Measurements from ENCODE around the gene TMIGD1. TPM values are rescaled to one million over a fixed set of nuclear protein-coding genes. Genes with fewer than 3 reads are reported as not detected.
A peak's percentile ranks its signal among the peaks of the same experiment; 100 is the strongest.

TMIGD1 gene
- total and polyA plus RNA-seq, 2 experiments from 2014 or later = 2.5 to 3.2 TPM

GRCh38 chr17:30308406-30308805 is 25.5 kb downstream of the TMIGD1 start:
- DNase-seq (ENCODE audit: low spot score) = no peak
- Histone ChIP-seq H3K9me2 (replicated peaks; ENCODE audit: insufficient read depth) (no peaks in the 10 kb centered on the region), H3K4me1 (ENCODE audit: insufficient read depth) (no peaks in the 10 kb centered on the region), H4K20me1 (ENCODE audit: insufficient read depth, poor library complexity, severe bottlenecking) (no peaks in the 10 kb centered on the region), H3K36me3 (replicated peaks; ENCODE audit: insufficient read depth, low read depth) (no peaks in the 10 kb centered on the region), H3K27me3 (no peaks in the 10 kb centered on the region), H3K79me2 (no peaks in the 10 kb centered on the region), H3K4me2 (no peak overlapping the region), H2AFZ (no peak overlapping the region), H3K4me3 (no peak overlapping the region), H3K27ac (peak overlapping the region; percentile 13), H3K9me3 (ENCODE audit: low read depth) (no peaks in the 10 kb centered on the region)
- no peak for TF ChIP-seq EZH2phosphoT487 (IDR thresholded peaks at IDR 0.05; ENCODE audit: low read depth, severe bottlenecking, unreplicated experiment)
- no peak for TF ChIP-seq CTCF (IDR thresholded peaks at IDR 0.05; ENCODE audit: poor library complexity)
- TF ChIP-seq EZH2 (IDR thresholded peaks at IDR 0.05; ENCODE audit: borderline replicate concordance) = no peak
- 72% methylated on average over 2 of the region's 2 CpGs for WGBS (ENCODE audit: low lambda C conversion rate, missing lambda C conversion rate)

GRCh38 chr17:30304778-30305177 is 29.1 kb downstream of the TMIGD1 start:
- no peaks in the 10 kb centered on the region for H4K20me1 ChIP-seq (ENCODE audit: insufficient read depth, poor library complexity, severe bottlenecking)
- H3K79me2 ChIP-seq = no peaks in the 10 kb centered on the region
- no peaks in the 10 kb centered on the region for H3K9me2 ChIP-seq (replicated peaks; ENCODE audit: insufficient read depth)
- no peak overlapping the region for H3K27ac ChIP-seq
- TF ChIP-seq EZH2phosphoT487 (IDR thresholded peaks at IDR 0.05; ENCODE audit: low read depth, severe bottlenecking, unreplicated experiment) = no peak
- no peak for TF ChIP-seq CTCF (IDR thresholded peaks at IDR 0.05; ENCODE audit: poor library complexity)
- TF ChIP-seq EZH2 (IDR thresholded peaks at IDR 0.05; ENCODE audit: borderline replicate concordance) = no peak
- H3K27me3 ChIP-seq = no peaks in the 10 kb centered on the region
- no peak overlapping the region for H3K4me2 ChIP-seq
- 83% methylated on average over 3 of the region's 3 CpGs for WGBS (ENCODE audit: low lambda C conversion rate, missing lambda C conversion rate)
- H3K36me3 ChIP-seq (replicated peaks; ENCODE audit: insufficient read depth, low read depth) = no peaks in the 10 kb centered on the region
- H3K4me1 ChIP-seq (ENCODE audit: insufficient read depth) = no peaks in the 10 kb centered on the region
- DNase-seq (ENCODE audit: low spot score) = no peak
- no peak overlapping the region for H2AFZ ChIP-seq
- H3K4me3 ChIP-seq = no peak overlapping the region
- no peaks in the 10 kb centered on the region for H3K9me3 ChIP-seq (ENCODE audit: low read depth)

- Histone ChIP-seq H3K79me2 (no peaks in the 10 kb centered on the region), H3K4me1 (ENCODE audit: insufficient read depth) (no peaks in the 10 kb centered on the region), H3K4me3 (no peak overlapping the region), H3K27ac (no peak overlapping the region), H3K9me2 (replicated peaks; ENCODE audit: insufficient read depth) (no peaks in the 10 kb centered on the region), H3K4me2 (no peak overlapping the region), H2AFZ (no peak overlapping the region), H4K20me1 (ENCODE audit: insufficient read depth, poor library complexity, severe bottlenecking) (no peaks in the 10 kb centered on the region), H3K27me3 (no peaks in the 10 kb centered on the region), H3K9me3 (ENCODE audit: low read depth) (no peaks in the 10 kb centered on the region), H3K36me3 (replicated peaks; ENCODE audit: insufficient read depth, low read depth) (no peaks in the 10 kb centered on the region)
- no peak for TF ChIP-seq EZH2phosphoT487 (IDR thresholded peaks at IDR 0.05; ENCODE audit: low read depth, severe bottlenecking, unreplicated experiment)
- TF ChIP-seq CTCF (IDR thresholded peaks at IDR 0.05; ENCODE audit: poor library complexity) = no peak
- TF ChIP-seq EZH2 (IDR thresholded peaks at IDR 0.05; ENCODE audit: borderline replicate concordance) = no peak
- 79% methylated on average over 3 of the region's 3 CpGs for WGBS (ENCODE audit: low lambda C conversion rate, missing lambda C conversion rate)
- DNase-seq (ENCODE audit: low spot score) = no peak
Measured at GRCh38 chr17:30302241-30302640, 31.6 kb downstream of the TMIGD1 start.

DNA sequence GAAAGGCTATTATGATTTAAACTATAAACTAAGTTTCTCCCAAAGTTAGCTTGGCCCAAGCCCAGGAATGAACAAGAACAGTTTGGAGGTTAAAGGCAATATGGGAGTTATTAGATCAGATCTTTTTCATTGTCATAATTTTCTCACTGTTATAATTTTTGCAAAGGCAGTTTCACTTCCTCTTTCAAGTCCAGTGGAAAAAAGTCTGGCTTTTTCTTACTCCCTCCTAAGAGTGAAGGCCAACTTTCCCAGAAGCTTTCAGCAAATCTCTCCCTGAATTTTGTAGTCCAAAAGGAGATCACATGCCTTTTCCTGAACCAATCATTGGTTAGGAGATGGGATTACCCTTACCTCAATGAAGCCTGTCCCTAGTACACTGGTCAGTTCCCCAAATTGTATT is 33.0 kb downstream of the TMIGD1 start:
- Histone ChIP-seq H3K27ac (no peak overlapping the region), H3K4me3 (no peak overlapping the region), H2AFZ (no peak overlapping the region), H3K27me3 (no peaks in the 10 kb centered on the region), H3K4me1 (ENCODE audit: insufficient read depth) (no peaks in the 10 kb centered on the region), H3K4me2 (no peak overlapping the region), H4K20me1 (ENCODE audit: insufficient read depth, poor library complexity, severe bottlenecking) (no peaks in the 10 kb centered on the region), H3K36me3 (replicated peaks; ENCODE audit: insufficient read depth, low read depth) (no peaks in the 10 kb centered on the region), H3K9me2 (replicated peaks; ENCODE audit: insufficient read depth) (no peaks in the 10 kb centered on the region), H3K9me3 (ENCODE audit: low read depth) (no peaks in the 10 kb centered on the region), H3K79me2 (no peaks in the 10 kb centered on the region)
- no peak for TF ChIP-seq EZH2 (IDR thresholded peaks at IDR 0.05; ENCODE audit: borderline replicate concordance)
- TF ChIP-seq CTCF (IDR thresholded peaks at IDR 0.05; ENCODE audit: poor library complexity) = no peak
- TF ChIP-seq EZH2phosphoT487 (IDR thresholded peaks at IDR 0.05; ENCODE audit: low read depth, severe bottlenecking, unreplicated experiment) = no peak
- no peak for DNase-seq (ENCODE audit: low spot score)

Measured in hepatocyte (in vitro differentiated cells).